H1 (cell line): ENCODE results near the gene AGAP1. TPM values are rescaled to one million over a fixed set of nuclear protein-coding genes. Genes with fewer than 3 reads are reported as not detected.

Experiments used
- EGR1 ChIP-seq: IDR thresholded peaks from 2 replicates; pipeline ENCODE4 v1.6.1; 2011; ENCODE audit warnings: low read depth, low read length, borderline replicate concordance
- HDAC6 ChIP-seq: IDR thresholded peaks from one replicate; pipeline ENCODE4 v1.7.1; 2012; ENCODE audit warnings: low read depth, mild to moderate bottlenecking, inconsistent platforms, low read length, moderate library complexity
- JUN ChIP-seq: IDR thresholded peaks from 2 replicates; pipeline ENCODE4 v1.6.1; 2011; ENCODE audit warnings: low read depth, mild to moderate bottlenecking, improper control_type of control experiment, low read length
- KDM4A ChIP-seq: IDR thresholded peaks from one replicate; pipeline ENCODE4 v1.7.1; 2012; ENCODE audit warnings: low read depth, mild to moderate bottlenecking, moderate library complexity, low read length, inconsistent platforms; ENCODE audit not compliant: severe bottlenecking
- POLR2A ChIP-seq, 2 experiments: IDR thresholded peaks; 1 replicate in 1 of 2; 2 replicates in 1 of 2; pipeline ENCODE4 v1.6.1; 2011; ENCODE audit warnings: low read depth in 2 of 2, low read length in 2 of 2, mild to moderate bottlenecking in 2 of 2; ENCODE audit errors: control extremely low read depth in 1 of 2
- RAD21 ChIP-seq, 2 experiments: IDR thresholded peaks in 1 of 2; conservative IDR thresholded peaks in 1 of 2; 2 replicates each; pipeline ENCODE4 v1.6.1; 2011; ENCODE audit warnings: low read depth in 2 of 2, low read length in 2 of 2, improper control_type of control experiment in 1 of 2, inconsistent platforms in 1 of 2, mild to moderate bottlenecking in 1 of 2, moderate library complexity in 1 of 2
- SP2 ChIP-seq: IDR thresholded peaks from 2 replicates; pipeline ENCODE4 v1.6.1; 2012; ENCODE audit warnings: mild to moderate bottlenecking, low read length, inconsistent platforms
- polyA plus RNA-seq, 7 experiments: library from polyadenylated mRNA; depleted of rRNA in 3 of 7; stranded (reverse) in 5 of 7; unstranded in 2 of 7; fragments of >200 nt in 5 of 7; fragments of 200-250 nt in 2 of 7; gene quantifications; 1 replicate in 5 of 7; 2 replicates in 1 of 7; 4 replicates in 1 of 7; pipeline versions ENCODE4 v1.2.1 to v1.2.3, GENCODE V29; 2011 to 2013; ENCODE audit warnings: missing spikeins in 2 of 7, mixed read lengths in 2 of 7
- total RNA-seq: library from RNA; stranded (reverse); fragmentation: NEBNext Ultra II Directional; extraction: Animal tissue kit (Norgen Biotek cat#: 25700); gene quantifications from 2 replicates; pipeline ENCODE4 v1.2.1, GENCODE V29; 2021

Gene AGAP1
- total and polyA plus RNA-seq, 2 of the 8 experiments (the other 6 are each of a cell fraction or from before 2014, with no cell fraction given), result 18.1 to 39.4 TPM

DNA sequence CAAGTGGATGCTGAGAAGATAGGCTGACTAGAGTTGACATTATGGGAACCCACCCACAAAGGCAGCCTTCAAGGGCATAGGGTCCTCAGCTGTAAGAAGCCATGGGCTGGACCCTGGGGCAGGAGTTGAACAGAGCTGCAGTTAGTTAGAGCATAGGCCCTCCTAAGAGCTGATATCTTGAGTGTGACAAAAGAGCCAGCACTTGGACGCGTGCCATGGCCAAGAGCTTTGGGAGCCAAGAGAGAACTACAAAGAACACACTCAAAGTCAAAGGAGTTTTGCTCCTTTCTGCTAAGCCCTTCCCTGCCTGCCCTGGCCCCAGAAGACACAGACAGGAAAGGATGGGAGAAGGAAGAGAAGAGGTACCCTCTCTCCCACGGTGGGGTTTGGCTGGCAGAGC lies 29.9 kb upstream of the AGAP1 start (continued):
- TF ChIP-seq RAD21 (IDR thresholded peaks at IDR 0.05 in 1 of 2, conservative IDR thresholded peaks at IDR 0.05 in 1 of 2; ENCODE audit: low read depth in 2 of 2, low read length in 2 of 2) (no peak), HDAC6 (no peak), POLR2A (IDR thresholded peaks at IDR 0.05; ENCODE audit: control extremely low read depth in 1 of 2, low read depth in 2 of 2, low read length in 2 of 2) (no peak), SP2 (no peak), KDM4A (no peak), JUN (no peak), EGR1 (no peak)
